GM12892 (cell line): ENCODE data around the gene ADPRM.

Source experiments
- DNase-seq: peaks from one replicate; pipeline ENCODE4 v3.0.0; 2011; ENCODE audit not compliant: insufficient read length
- FAIRE-seq: peaks from 2 replicates; lab custom pipeline; 2011; peaks lifted over from hg19 to GRCh38; lab: Jason Lieb, UNC
- POLR2A ChIP-seq: IDR thresholded peaks from 2 replicates; pipeline ENCODE4 v1.6.1; 2011; ENCODE audit warnings: low read depth, low read length, control low read depth
- POLR2AphosphoS5 ChIP-seq: IDR thresholded peaks from 2 replicates; pipeline ENCODE4 v1.6.1; 2011; ENCODE audit warnings: low read depth, low read length, control low read depth
- TAF1 ChIP-seq: IDR thresholded peaks from 2 replicates; pipeline ENCODE4 v1.6.1; 2011; ENCODE audit warnings: low read depth, mild to moderate bottlenecking, control low read depth, low read length, borderline replicate concordance

The ADPRM gene

GRCh38 chr17:10733666-10734065 is 36.3 kb downstream of the ADPRM start:
- FAIRE-seq (no peak), DNase-seq (no peak)
- no peak for TF ChIP-seq TAF1
- no peak for TF ChIP-seq POLR2AphosphoS5
- TF ChIP-seq POLR2A, result no peak

- DNase-seq (no peak), FAIRE-seq (no peak)
- no peak for TF ChIP-seq POLR2A
- no peak for TF ChIP-seq TAF1
- TF ChIP-seq POLR2AphosphoS5, result no peak
These were observed 37.9 kb downstream of the ADPRM start for GRCh38 chr17:10735251-10735650.

- FAIRE-seq (no peak), DNase-seq (no peak)
- no peak for TF ChIP-seq POLR2A
- TF ChIP-seq TAF1, result no peak
These were observed 38.4 kb downstream of the ADPRM start for GRCh38 chr17:10735821-10736220.

DNA sequence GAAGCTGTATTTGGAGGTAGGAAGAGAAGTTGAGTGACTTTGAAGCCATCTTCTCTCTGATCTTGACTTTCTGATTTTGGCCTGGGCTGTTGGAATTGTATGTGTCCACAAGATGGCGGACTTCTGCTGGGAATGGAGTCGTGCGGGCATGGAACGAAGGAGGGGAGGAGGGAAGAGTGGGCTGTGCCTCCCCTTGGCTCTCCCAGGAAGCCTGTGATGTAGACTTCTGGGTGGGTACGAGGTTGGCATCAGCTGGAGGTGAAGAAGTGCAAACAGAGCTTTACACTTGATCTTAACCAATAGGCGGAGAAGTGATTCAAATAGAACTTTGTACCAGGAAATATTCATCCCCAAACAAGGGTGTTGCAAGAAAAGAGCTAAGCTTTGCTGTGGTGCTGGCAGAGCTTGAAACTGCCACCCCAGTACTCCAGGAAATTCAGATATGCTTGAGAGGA is 39.8 kb downstream of the ADPRM start:
- FAIRE-seq, result peak; percentile 44
- no peak for DNase-seq
- TF ChIP-seq POLR2AphosphoS5 (no peak), TAF1 (no peak), POLR2A (no peak)

GRCh38 chr17:10737736-10738135 is 40.3 kb downstream of the ADPRM start:
- FAIRE-seq, result no peak
- DNase-seq, result no peak
- TF ChIP-seq POLR2A (no peak), POLR2AphosphoS5 (no peak), TAF1 (no peak)

DNA sequence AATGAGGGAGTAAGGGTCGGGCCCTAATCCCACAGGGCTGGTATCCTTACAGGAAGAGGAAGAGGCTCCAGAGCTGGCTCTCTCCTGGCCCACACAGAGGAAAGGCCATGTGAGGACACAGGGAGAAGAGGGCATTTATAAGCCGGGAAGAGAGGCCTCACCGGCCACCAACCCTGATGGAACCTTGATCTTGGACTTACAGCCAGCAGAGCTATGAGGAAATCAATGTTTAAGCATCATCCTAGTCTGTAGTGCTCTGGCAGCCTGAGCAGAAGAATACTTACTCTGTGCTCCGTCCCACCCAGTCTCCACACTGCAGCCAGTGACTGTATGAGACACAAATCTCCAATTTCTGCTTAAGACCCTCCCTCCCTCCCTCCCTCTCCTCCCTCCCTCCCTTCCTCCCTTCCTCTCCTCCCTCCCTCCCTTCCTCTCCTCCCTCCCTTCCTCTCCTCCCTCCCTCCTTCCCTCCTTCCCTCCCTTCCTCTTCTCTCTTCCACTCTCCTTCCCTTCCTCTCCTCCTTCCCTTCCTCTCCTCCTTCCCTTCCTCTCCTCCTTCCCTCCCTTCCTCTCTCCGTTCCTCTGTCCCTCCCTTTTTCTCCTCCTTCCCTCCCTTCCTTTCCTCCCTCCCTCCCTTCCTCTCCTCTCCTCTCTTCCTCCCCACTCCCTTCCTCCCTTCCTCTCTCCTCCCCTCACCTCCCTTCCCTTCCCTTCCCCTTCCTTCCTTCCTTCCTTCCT is 41.3 kb downstream of the ADPRM start:
- no peak for DNase-seq
- no peak for FAIRE-seq
- TF ChIP-seq POLR2AphosphoS5 (no peak), POLR2A (no peak), TAF1 (no peak)

GRCh38 chr17:10739386-10739785 is 42.0 kb downstream of the ADPRM start:
- DNase-seq (no peak), FAIRE-seq (no peak)
- TF ChIP-seq POLR2AphosphoS5 (no peak), POLR2A (no peak), TAF1 (no peak)

DNA sequence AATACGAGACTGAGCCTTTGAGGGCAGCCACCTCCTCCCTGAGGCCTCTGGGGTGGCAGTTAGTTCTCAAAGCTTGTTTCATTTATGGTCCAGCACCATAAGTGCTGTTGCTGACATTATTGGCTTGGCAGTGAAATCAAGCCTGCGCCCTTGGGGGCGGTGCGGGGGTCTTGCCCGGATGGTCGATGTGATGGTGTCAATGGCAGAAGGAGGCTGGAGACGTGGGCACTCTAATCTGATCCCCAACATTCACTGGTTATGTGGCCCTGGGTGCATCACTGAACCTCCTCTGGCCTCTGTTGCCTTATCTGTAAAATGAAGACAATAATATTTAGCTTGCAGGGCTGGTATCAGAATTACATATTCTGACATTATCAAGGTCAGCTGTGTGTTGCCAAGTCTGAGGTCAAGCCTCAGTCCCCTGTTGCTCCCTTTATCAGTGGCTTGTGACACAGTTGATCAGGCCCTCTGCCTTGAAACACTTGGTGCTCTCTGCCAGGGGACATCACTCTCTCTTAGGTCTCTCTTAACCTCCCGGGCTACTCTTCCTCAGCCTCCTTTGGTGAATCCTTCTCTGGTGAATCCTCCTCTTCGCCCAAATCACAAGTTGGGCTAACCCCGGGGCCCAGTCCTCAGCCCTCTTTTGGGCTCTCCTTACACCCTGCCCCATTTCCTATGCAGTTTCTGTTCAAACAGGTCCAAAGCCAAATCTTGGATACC is 44.2 kb downstream of the ADPRM start:
- DNase-seq, result no peak
- TF ChIP-seq POLR2AphosphoS5 (no peak), POLR2A (no peak), TAF1 (no peak)
- no peak for FAIRE-seq

DNA sequence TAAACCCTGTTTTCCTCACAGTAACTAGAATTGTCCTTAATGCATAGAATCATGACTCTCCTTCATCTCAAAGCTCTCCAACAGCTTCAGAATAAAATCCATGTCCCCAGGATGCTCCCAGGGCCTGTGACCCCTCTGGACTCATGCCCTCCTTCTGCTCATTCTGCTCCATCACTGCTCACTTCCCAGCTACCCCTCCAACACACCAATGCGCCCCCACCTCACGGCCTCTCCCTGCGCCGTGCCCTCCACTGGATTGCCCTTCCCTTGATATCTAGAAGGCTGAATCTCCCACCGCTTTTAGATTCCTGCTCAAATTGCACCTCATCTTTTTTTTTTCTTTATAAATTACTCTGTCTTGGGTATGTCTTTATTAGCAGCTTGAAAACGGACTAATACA is 45.0 kb downstream of the ADPRM start:
- TF ChIP-seq POLR2AphosphoS5, result no peak
- TF ChIP-seq TAF1, result no peak
- TF ChIP-seq POLR2A, result no peak
- FAIRE-seq, result no peak
- no peak for DNase-seq

- no peak for TF ChIP-seq POLR2A
These were observed 46.1 kb downstream of the ADPRM start for GRCh38 chr17:10743316-10744009.

DNA sequence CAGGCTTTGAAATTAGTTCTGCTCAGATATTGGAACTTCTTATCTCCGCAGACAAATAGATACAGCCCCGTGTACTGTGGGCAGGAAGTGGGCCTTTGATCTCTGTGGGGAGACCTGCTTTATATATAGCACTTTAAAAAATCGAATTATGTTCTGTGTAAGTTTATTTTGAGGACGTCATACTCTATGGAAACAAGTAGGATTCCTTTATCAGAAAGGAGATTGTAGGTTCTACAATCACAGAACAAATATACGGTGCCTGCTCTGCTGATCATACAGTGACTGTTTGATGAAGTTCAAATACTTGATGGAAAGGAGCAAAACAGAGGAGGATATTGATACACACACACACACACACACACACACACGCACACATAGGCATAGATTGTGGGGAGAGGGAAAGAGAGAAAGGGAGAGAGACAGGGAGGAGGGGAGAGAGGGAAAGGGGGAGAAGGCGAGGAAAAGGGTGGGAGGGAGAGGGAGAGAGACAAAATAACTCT is 47.2 kb downstream of the ADPRM start:
- FAIRE-seq (no peak), DNase-seq (no peak)
- TF ChIP-seq POLR2A, result no peak
- TF ChIP-seq POLR2AphosphoS5, result no peak
- no peak for TF ChIP-seq TAF1

More at GRCh38 chr17:10743316-10744009, 46.1 kb downstream of the ADPRM start:
- DNase-seq (no peak), FAIRE-seq (no peak)
